ENCODE data around the gene NFIC.

DNA sequence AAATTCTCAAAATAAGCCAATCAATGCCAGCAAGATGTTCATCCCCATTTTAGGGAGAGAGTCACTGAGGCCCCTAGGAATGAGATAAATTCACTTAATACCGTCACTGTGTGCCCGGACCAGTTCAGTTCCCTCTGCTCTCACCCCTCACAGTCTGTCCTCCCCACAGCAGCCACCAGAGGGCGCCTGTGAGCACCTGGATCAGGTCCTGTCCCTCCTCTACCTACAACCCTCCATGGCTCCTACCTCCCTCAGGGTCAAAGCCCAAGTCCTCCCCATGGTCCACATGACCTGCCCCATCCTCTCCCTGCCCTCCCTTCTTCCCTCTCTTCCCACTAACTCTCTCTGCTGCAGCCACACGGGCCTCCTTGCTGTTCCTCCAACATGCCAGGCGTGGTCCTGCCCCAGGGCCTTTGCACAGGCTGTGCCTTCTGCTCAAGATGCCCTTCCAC is 42.0 kb upstream of the NFIC start:
- TF ChIP-seq, protein P1, sequence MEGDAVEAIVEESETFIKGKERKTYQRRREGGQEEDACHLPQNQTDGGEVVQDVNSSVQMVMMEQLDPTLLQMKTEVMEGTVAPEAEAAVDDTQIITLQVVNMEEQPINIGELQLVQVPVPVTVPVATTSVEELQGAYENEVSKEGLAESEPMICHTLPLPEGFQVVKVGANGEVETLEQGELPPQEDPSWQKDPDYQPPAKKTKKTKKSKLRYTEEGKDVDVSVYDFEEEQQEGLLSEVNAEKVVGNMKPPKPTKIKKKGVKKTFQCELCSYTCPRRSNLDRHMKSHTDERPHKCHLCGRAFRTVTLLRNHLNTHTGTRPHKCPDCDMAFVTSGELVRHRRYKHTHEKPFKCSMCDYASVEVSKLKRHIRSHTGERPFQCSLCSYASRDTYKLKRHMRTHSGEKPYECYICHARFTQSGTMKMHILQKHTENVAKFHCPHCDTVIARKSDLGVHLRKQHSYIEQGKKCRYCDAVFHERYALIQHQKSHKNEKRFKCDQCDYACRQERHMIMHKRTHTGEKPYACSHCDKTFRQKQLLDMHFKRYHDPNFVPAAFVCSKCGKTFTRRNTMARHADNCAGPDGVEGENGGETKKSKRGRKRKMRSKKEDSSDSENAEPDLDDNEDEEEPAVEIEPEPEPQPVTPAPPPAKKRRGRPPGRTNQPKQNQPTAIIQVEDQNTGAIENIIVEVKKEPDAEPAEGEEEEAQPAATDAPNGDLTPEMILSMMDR (IDR thresholded peaks at IDR 0.05) = peak; percentile 90
- no peak for TF ChIP-seq ZFX (IDR thresholded peaks at IDR 0.05; ENCODE audit: borderline replicate concordance)
